IPS DF 4.7 (cell line): ENCODE measurements around the gene ZNF462.

Source experiments
- DNase-seq: peaks from one replicate; pipeline ENCODE4 v3.0.0-alpha.2; 2013; ENCODE audit warnings: low spot score; ENCODE audit errors: extremely low read depth

ZNF462 gene

GRCh38 chr9:107054146-107054545 is 191.2 kb downstream of the ZNF462 start:
- no peak for DNase-seq

DNA sequence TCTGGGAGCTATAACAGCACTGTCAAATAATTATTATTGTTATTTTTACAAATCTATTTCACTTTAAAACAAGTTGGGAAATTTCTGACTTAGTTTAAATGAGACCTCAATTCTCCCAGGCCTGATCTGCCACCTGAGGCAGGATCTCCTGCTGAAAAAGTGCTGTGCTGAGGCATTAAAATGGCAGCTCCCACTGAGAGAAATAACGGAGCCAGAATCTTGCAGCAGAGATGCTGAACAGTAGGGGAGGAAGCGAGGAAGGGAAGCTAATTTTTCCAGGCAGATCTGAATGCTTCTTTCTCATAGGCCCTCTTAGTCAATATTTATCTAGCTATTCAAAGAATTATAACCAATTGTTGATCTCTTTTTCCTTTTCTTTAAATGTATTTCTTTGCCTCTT is 196.3 kb downstream of the ZNF462 start:
- DNase-seq, result no peak

GRCh38 chr9:107060062-107060461 is 197.1 kb downstream of the ZNF462 start:
- no peak for DNase-seq
